Prostate gland (tissue), 2 donors: ENCODE data around the gene MAD1L1. TPM values are rescaled to one million over a fixed set of nuclear protein-coding genes. Genes with fewer than 3 reads are reported as not detected.

Experiments
- DNase-seq: peaks from one replicate; pipeline ENCODE4 v3.0.0-alpha.2; 2019; ENCODE audit warnings: low spot score
- H3K27ac ChIP-seq, 2 donors: fragments of 200-600 bp; sonication (generic); 2 replicates each; pipeline ENCODE4 v1.5.1; 2017 to 2019
- H3K27me3 ChIP-seq: fragments of 200-600 bp; sonication (generic); replicated peaks from 2 replicates; pipeline ENCODE4 v1.5.1; 2019; ENCODE audit not compliant: insufficient read depth
- H3K36me3 ChIP-seq, 2 donors: fragments of 200-600 bp; sonication (generic); 1 replicate in 1 of 2; 2 replicates in 1 of 2; pipeline versions ENCODE4 v1.5.1 to v1.8.1; 2017 to 2019
- H3K4me1 ChIP-seq: fragments of 200-600 bp; sonication (generic); replicated peaks from 2 replicates; pipeline ENCODE4 v1.5.1; 2019
- H3K4me3 ChIP-seq, 2 donors: fragments of 200-600 bp; sonication (generic); 2 replicates each; pipeline ENCODE4 v1.5.1; 2017 to 2019
- H3K9me3 ChIP-seq: fragments of 200-600 bp; sonication (generic); 2 replicates; pipeline ENCODE4 v1.5.1; 2017
- POLR2A ChIP-seq: fragments of 450-650 bp; IDR thresholded peaks from one replicate; pipeline ENCODE4 v1.6.1; 2016; ENCODE audit warnings: antibody characterized with exemption, mild to moderate bottlenecking
- POLR2AphosphoS5 ChIP-seq: sonication (generic); formaldehyde crosslinking; IDR thresholded peaks from one replicate; pipeline ENCODE4 v1.6.1; 2017; ENCODE audit warnings: antibody characterized with exemption
- WGBS: methylation state at CpG from one replicate; pipeline ENCODE4 v1.1.5; 2018; 5-methylcytosine and 5-hydroxymethylcytosine counted together
- intact Hi-C: fragments of 100-400 bp; cut with DNase I; formaldehyde crosslinking; loops from one replicate; pipeline ENCODE4 v1.14.2; 2022
- total RNA-seq, 2 donors: library from RNA; depleted of rRNA; stranded (reverse); fragments of >200 nt; gene quantifications; one replicate each; pipeline ENCODE4 v1.1.0, GENCODE V29; 2016
- TF ChIP-seq, protein P1 (sequence below), 4 experiments: fragments of 200-600 bp in 2 of 4; fragments of 450-650 bp in 2 of 4; sonication (generic) in 2 of 4; IDR thresholded peaks; 1 replicate in 3 of 4; 2 replicates in 1 of 4; pipeline ENCODE4 v1.5.1; 2016 to 2019; ENCODE audit warnings: antibody characterized with exemption in 4 of 4, mild to moderate bottlenecking in 2 of 4, moderate library complexity in 2 of 4

MAD1L1 gene
- total RNA-seq, 2 donors from 2014 or later = 79.3 to 91.9 TPM

DNA sequence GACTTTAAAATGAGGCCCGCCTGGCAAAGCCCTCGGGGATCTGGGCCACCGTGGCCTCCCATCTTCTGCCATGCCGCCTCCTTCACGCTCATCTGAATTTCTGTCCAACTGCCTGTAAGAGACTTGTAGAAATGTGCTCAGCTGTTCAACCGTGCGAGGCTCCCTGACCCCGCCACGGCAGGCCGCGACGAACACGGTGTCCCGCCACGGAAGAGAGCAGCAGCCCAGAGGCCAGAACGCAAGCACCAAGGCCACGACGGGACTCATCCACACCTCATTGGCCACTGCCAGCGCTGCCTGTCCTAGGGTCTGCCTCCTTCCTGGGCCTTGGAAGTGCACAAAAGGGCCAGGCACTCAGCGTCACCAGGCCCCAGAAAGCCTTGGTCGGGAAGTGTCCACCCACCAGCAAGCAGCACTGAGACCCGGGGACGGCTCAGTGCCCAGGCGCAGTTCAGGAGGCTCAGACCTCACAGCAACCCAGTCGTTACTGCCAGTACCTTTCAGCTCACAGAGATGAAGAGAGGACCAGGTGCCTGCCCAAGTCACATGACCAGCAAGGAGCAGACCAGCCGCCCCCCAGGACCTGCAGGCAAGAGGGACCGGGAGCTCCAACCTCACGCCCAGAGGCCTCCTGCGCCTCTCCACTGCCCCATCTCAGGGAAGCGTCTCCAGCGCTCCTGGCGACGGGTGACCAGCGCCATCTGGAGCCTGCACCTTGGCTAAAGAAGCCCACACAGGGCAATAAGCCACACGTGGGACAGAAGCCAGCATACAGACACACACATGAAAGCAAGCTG lies 85.9 kb downstream of the MAD1L1 start:
- Histone ChIP-seq H3K36me3 (no peaks in the 10 kb centered on the region), H3K27me3 (no peaks in the 10 kb centered on the region), H3K4me3 (no peak overlapping the region), H3K27ac (no peak overlapping the region), H3K4me1 (no peaks in the 10 kb centered on the region), H3K9me3 (no peaks in the 10 kb centered on the region)
- intact Hi-C loops = no loop called here
- WGBS = 94% methylated on average over 33 of the region's 35 CpGs
- no peak for TF ChIP-seq POLR2A
- no peak for TF ChIP-seq POLR2AphosphoS5
- TF ChIP-seq, protein P1, sequence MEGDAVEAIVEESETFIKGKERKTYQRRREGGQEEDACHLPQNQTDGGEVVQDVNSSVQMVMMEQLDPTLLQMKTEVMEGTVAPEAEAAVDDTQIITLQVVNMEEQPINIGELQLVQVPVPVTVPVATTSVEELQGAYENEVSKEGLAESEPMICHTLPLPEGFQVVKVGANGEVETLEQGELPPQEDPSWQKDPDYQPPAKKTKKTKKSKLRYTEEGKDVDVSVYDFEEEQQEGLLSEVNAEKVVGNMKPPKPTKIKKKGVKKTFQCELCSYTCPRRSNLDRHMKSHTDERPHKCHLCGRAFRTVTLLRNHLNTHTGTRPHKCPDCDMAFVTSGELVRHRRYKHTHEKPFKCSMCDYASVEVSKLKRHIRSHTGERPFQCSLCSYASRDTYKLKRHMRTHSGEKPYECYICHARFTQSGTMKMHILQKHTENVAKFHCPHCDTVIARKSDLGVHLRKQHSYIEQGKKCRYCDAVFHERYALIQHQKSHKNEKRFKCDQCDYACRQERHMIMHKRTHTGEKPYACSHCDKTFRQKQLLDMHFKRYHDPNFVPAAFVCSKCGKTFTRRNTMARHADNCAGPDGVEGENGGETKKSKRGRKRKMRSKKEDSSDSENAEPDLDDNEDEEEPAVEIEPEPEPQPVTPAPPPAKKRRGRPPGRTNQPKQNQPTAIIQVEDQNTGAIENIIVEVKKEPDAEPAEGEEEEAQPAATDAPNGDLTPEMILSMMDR (IDR thresholded peaks at IDR 0.05) = no peak
- DNase-seq = no peak

DNA sequence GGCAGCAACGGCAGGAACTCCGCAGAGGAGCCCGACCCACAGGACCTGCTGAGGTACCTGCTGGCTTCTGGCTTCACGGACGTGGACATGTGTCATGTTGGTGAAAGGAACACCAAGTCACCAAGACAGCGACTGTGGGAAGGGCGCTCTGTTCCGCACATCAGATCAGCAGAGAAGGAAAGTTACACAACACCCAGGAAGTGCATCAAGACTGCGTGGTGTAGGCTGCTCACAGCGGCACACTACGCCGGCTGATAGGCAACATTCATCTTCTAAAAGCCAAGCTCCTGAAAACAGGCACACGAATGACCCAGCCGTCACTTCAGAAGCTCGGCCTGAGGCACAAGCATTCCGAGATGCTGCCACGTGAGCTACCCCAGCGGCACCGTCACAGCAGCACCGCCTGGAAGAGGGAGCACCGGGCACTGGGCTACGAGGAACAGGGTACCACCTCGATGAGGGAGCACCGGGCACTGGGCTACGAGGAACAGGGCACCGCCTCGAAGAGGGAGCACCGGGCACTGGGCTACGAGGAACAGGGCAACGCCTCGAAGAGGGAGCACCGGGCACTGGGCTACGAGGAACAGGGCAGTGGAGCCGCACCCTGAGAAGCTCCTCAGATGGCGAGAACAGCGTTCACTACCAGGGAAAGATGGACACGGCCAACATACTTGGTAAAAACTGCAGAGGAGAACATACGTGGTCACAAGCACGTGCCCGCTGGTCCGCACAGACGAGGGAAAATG lies 86.7 kb downstream of the MAD1L1 start:
- no peak overlapping the region for H3K27ac ChIP-seq
- H3K4me3 ChIP-seq = no peak overlapping the region
- WGBS = 95% methylated on average over 42 of the region's 42 CpGs
- intact Hi-C loops = no loop called here
- no peaks in the 10 kb centered on the region for H3K36me3 ChIP-seq
- H3K4me1 ChIP-seq = no peaks in the 10 kb centered on the region
- TF ChIP-seq, protein P1 (IDR thresholded peaks at IDR 0.05) = no peak
- no peak for TF ChIP-seq POLR2A
- no peak for TF ChIP-seq POLR2AphosphoS5
- DNase-seq = no peak
- no peaks in the 10 kb centered on the region for H3K9me3 ChIP-seq
- no peaks in the 10 kb centered on the region for H3K27me3 ChIP-seq

DNA sequence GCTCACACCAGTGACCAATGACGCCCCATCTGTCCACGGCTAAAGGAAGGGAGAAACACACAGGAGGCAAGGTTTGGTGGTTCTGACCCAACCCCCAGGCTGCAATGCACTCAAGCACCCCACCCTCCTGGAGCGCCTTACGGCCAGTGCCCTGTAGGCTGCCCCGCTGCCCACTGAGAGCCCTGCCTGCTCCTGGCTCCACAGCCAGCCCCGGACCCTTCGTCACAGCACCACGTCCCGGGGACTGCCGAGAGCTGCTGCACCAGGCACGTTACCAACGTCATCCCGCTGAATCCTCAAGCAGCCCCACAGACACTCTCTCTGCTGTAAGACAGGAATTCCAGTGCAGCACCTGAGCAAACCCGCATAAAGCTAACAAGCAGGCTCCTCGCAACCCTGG lies 87.8 kb downstream of the MAD1L1 start:
- WGBS = 94% methylated on average over 15 of the region's 15 CpGs
- no peaks in the 10 kb centered on the region for H3K27me3 ChIP-seq
- no peak overlapping the region for H3K4me3 ChIP-seq
- H3K9me3 ChIP-seq = no peaks in the 10 kb centered on the region
- intact Hi-C loops = no loop called here
- no peak for DNase-seq
- TF ChIP-seq POLR2A = no peak
- TF ChIP-seq, protein P1 (IDR thresholded peaks at IDR 0.05) = no peak
- TF ChIP-seq POLR2AphosphoS5 = no peak
- no peaks in the 10 kb centered on the region for H3K36me3 ChIP-seq
- H3K4me1 ChIP-seq = no peaks in the 10 kb centered on the region
- no peak overlapping the region for H3K27ac ChIP-seq

DNA sequence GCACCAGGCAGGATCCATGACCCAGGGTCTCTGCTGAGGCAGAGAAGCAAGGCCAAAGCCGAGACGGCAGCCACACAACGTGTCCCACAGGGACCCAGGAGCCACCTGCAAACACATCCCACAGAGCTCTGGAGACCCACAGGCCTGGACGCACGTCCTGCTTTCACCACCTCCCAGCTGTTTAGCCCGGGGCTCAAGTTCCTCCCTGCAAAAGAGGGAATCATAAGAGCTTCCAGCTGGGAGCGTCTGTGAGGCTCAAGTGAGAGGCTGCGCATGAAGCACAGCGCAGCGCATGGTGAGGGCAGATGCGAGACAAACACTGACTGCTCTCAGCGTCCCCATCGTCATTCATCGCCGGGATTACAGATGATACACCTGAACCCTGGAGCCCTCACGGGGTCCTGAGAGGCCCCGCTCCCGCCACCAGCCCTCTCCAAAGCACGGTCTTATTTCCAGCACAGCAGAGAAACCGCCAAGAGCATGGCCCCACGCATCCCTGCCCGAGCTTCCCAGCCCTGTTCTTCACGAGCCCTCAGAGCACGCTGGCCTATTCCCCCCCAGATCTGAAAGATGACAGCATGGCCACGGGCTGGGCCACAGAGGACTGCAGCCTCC lies 88.7 kb downstream of the MAD1L1 start:
- Histone ChIP-seq H3K4me1 (no peaks in the 10 kb centered on the region), H3K4me3 (no peak overlapping the region), H3K27ac (no peak overlapping the region), H3K9me3 (no peaks in the 10 kb centered on the region), H3K36me3 (no peaks in the 10 kb centered on the region), H3K27me3 (no peaks in the 10 kb centered on the region)
- no peak for DNase-seq
- intact Hi-C loops = no loop called here
- TF ChIP-seq POLR2A (no peak), POLR2AphosphoS5 (no peak)
- TF ChIP-seq, protein P1 (IDR thresholded peaks at IDR 0.05) = no peak
- 93% methylated on average over 25 of the region's 25 CpGs for WGBS
